ENCODE results near the gene UNC80. TPM values are rescaled to one million over a fixed set of nuclear protein-coding genes. Genes with fewer than 3 reads are reported as not detected.

The UNC80 gene
- total RNA-seq, 1 experiment from 2014 or later = 0.48 TPM

DNA sequence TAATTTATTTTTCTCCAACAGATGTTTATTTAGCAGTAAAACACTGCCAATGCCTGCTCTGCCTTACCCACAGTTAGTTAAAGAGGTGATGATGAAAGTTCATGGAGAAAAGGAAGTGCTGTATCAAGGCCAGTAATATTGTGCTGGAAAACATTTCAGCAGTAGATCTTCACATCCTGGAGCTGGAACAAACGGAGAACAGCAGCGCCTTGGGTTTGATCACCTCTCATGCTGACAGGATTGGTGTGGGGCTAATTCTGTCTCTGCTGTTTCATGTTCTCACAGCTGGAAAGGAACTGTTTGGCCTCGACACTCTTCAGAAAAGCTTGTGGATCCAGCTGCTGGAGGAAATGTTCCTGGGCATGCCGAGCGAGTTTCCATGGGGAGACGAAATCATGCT, 169.3 kb downstream of the UNC80 start (continued):
- TF ChIP-seq, protein P1, sequence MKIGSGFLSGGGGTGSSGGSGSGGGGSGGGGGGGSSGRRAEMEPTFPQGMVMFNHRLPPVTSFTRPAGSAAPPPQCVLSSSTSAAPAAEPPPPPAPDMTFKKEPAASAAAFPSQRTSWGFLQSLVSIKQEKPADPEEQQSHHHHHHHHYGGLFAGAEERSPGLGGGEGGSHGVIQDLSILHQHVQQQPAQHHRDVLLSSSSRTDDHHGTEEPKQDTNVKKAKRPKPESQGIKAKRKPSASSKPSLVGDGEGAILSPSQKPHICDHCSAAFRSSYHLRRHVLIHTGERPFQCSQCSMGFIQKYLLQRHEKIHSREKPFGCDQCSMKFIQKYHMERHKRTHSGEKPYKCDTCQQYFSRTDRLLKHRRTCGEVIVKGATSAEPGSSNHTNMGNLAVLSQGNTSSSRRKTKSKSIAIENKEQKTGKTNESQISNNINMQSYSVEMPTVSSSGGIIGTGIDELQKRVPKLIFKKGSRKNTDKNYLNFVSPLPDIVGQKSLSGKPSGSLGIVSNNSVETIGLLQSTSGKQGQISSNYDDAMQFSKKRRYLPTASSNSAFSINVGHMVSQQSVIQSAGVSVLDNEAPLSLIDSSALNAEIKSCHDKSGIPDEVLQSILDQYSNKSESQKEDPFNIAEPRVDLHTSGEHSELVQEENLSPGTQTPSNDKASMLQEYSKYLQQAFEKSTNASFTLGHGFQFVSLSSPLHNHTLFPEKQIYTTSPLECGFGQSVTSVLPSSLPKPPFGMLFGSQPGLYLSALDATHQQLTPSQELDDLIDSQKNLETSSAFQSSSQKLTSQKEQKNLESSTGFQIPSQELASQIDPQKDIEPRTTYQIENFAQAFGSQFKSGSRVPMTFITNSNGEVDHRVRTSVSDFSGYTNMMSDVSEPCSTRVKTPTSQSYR (CRISPR knock-in tag; IDR thresholded peaks at IDR 0.05) = no peak
- TF ChIP-seq, protein P2, sequence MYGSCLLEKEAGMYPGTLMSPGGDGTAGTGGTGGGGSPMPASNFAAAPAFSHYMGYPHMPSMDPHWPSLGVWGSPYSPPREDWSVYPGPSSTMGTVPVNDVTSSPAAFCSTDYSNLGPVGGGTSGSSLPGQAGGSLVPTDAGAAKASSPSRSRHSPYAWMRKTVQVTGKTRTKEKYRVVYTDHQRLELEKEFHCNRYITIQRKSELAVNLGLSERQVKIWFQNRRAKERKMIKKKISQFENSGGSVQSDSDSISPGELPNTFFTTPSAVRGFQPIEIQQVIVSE (CRISPR knock-in tag; IDR thresholded peaks at IDR 0.05; ENCODE audit: borderline replicate concordance) = no peak
- TF ChIP-seq, protein P3, sequence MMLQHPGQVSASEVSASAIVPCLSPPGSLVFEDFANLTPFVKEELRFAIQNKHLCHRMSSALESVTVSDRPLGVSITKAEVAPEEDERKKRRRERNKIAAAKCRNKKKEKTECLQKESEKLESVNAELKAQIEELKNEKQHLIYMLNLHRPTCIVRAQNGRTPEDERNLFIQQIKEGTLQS (CRISPR knock-in tag; conservative IDR thresholded peaks at IDR 0.05) = no peak
- TF ChIP-seq CBFB (CRISPR knock-in tag; IDR thresholded peaks at IDR 0.05; ENCODE audit: low read depth) (no peak), ZNF232 (CRISPR knock-in tag; IDR thresholded peaks at IDR 0.05) (no peak), KAT7 (CRISPR knock-in tag; IDR thresholded peaks at IDR 0.05; ENCODE audit: borderline replicate concordance) (no peak)

DNA sequence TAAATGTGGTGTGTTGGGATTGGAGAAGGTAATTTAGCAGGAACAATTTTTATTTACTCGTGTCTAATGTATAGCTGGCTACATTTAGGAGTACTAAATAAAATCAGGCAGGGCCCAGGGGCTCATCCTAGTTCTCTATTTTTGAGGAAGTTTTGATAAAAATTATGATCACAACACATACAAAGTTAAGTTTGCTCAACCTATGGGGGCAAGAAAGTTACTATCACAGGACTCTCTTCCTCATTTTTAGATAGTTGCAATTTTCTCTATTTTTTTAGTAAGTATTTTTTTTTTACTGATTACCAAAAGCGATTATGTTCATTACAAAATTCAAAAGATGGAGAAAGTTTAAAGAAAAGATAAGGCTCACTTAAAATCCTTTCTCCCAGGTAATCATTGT, 170.8 kb downstream of the UNC80 start:
- 0 out of 2 replicates have a peak, but pooled peaks cover 6% of the 10 kb centered on the region for H3K9me3 Mint-ChIP-seq
- H3K36me3 Mint-ChIP-seq = no peaks in the 10 kb centered on the region
- CTCF ChIA-PET = interaction anchor here (1.3 kb wide), 1 partner anchor 17 kb away, joined by 3 read pairs; no protein-coding TSS in a partner anchor
- TF ChIP-seq ZNF416 (CRISPR knock-in tag; IDR thresholded peaks at IDR 0.05) (no peak), SP1 (CRISPR knock-in tag; conservative IDR thresholded peaks at IDR 0.05) (no peak), ZNF219 (CRISPR knock-in tag; IDR thresholded peaks at IDR 0.05; ENCODE audit: borderline replicate concordance) (no peak), ZNF317 (CRISPR knock-in tag; IDR thresholded peaks at IDR 0.05; ENCODE audit: borderline replicate concordance, low read depth) (no peak), SMAD4 (CRISPR knock-in tag; IDR thresholded peaks at IDR 0.05) (no peak), NR2C2 (CRISPR knock-in tag; IDR thresholded peaks at IDR 0.05) (no peak), HMGA2 (CRISPR knock-in tag; IDR thresholded peaks at IDR 0.05) (no peak), ZNF671 (CRISPR knock-in tag; IDR thresholded peaks at IDR 0.05) (no peak), JAZF1 (CRISPR knock-in tag; IDR thresholded peaks at IDR 0.05) (no peak)
- TF ChIP-seq, protein P4, sequence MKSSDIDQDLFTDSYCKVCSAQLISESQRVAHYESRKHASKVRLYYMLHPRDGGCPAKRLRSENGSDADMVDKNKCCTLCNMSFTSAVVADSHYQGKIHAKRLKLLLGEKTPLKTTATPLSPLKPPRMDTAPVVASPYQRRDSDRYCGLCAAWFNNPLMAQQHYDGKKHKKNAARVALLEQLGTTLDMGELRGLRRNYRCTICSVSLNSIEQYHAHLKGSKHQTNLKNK (CRISPR knock-in tag; IDR thresholded peaks at IDR 0.05) = no peak
- H3K4me1 Mint-ChIP-seq = peaks cover 6% of the 10 kb centered on the region
- no peak overlapping the region for H3K4me3 Mint-ChIP-seq
- POLR2A ChIA-PET = no interaction called here
- no peaks in the 10 kb centered on the region for H3K27me3 Mint-ChIP-seq (ENCODE audit: low read depth)
- DNase-seq (ENCODE audit: low spot score) (no peak), ATAC-seq (no peak)
- no peak overlapping the region for H3K27ac Mint-ChIP-seq

DNA sequence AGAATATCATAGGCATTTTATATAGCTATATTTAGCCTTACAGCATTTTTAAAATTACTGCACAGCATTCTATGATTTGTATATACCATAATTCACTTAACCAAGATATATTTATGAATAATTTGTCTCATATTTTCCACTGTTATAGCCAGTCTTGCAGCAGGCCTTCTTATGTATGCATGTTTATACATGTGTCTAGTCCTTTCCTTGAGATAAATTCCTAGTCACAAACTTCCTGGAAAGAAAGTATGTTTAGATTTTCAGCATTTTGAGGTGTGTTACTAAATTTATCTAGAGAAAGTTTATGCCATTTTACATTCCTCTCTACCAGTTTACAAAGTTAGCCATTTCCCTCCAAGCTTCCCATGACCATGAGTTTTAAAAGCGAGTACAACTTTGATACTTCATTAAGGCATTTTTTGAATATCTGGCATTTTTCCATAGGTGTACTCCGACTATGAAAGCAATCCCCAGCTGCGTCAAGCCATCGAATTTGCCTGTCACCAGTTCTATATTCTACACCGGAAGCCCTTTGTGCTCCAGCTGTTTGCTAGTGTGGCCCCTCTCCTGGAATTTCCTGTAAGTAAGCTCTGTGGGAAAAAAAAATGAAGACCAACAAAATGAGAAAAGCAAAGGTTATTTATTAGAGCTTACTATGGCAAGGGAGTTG, 171.4 kb downstream of the UNC80 start:
- H3K27ac Mint-ChIP-seq = peak overlapping the region; percentile 71; the same call in 1 of the 2 replicates
- ATAC-seq (no peak), DNase-seq (ENCODE audit: low spot score) (no peak)
- CTCF ChIA-PET = interaction anchor here (0.6 to 1.6 kb wide), 4 partner anchors 18 to 256 kb away, joined by 3 to 8 read pairs (median 4); no protein-coding TSS in a partner anchor
- H3K9me3 Mint-ChIP-seq = 0 out of 2 replicates have a peak, but pooled peaks cover 6% of the 10 kb centered on the region
- H3K36me3 Mint-ChIP-seq = no peaks in the 10 kb centered on the region
- POLR2A ChIA-PET = interaction anchor here (0.6 kb wide), 1 partner anchor 1767 kb away, joined by 5 read pairs; no protein-coding TSS in a partner anchor
- H3K4me3 Mint-ChIP-seq = no peak overlapping the region
- H3K27me3 Mint-ChIP-seq (ENCODE audit: low read depth) = no peaks in the 10 kb centered on the region
- peaks cover 6% of the 10 kb centered on the region for H3K4me1 Mint-ChIP-seq
- TF ChIP-seq ZNF317 (CRISPR knock-in tag; IDR thresholded peaks at IDR 0.05; ENCODE audit: borderline replicate concordance, low read depth) (no peak), SMAD4 (CRISPR knock-in tag; IDR thresholded peaks at IDR 0.05) (no peak), MYBL2 (CRISPR knock-in tag; IDR thresholded peaks at IDR 0.05) (no peak), IRF2 (CRISPR knock-in tag; IDR thresholded peaks at IDR 0.05; ENCODE audit: borderline replicate concordance, low read depth) (no peak), CBFB (CRISPR knock-in tag; IDR thresholded peaks at IDR 0.05; ENCODE audit: low read depth) (no peak), RELA (CRISPR knock-in tag; IDR thresholded peaks at IDR 0.05; ENCODE audit: borderline replicate concordance) (no peak), ETV6 (CRISPR knock-in tag; IDR thresholded peaks at IDR 0.05) (no peak)
- TF ChIP-seq, protein P5, sequence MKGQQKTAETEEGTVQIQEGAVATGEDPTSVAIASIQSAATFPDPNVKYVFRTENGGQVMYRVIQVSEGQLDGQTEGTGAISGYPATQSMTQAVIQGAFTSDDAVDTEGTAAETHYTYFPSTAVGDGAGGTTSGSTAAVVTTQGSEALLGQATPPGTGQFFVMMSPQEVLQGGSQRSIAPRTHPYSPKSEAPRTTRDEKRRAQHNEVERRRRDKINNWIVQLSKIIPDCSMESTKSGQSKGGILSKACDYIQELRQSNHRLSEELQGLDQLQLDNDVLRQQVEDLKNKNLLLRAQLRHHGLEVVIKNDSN (CRISPR knock-in tag; IDR thresholded peaks at IDR 0.05) = no peak
- TF ChIP-seq, protein P6, sequence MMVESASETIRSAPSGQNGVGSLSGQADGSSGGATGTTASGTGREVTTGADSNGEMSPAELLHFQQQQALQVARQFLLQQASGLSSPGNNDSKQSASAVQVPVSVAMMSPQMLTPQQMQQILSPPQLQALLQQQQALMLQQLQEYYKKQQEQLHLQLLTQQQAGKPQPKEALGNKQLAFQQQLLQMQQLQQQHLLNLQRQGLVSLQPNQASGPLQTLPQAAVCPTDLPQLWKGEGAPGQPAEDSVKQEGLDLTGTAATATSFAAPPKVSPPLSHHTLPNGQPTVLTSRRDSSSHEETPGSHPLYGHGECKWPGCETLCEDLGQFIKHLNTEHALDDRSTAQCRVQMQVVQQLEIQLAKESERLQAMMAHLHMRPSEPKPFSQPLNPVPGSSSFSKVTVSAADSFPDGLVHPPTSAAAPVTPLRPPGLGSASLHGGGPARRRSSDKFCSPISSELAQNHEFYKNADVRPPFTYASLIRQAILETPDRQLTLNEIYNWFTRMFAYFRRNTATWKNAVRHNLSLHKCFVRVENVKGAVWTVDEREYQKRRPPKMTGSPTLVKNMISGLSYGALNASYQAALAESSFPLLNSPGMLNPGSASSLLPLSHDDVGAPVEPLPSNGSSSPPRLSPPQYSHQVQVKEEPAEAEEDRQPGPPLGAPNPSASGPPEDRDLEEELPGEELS (CRISPR knock-in tag; IDR thresholded peaks at IDR 0.05) = no peak
- TF ChIP-seq, protein P4 (CRISPR knock-in tag; IDR thresholded peaks at IDR 0.05) = no peak
- TF ChIP-seq, protein P7, sequence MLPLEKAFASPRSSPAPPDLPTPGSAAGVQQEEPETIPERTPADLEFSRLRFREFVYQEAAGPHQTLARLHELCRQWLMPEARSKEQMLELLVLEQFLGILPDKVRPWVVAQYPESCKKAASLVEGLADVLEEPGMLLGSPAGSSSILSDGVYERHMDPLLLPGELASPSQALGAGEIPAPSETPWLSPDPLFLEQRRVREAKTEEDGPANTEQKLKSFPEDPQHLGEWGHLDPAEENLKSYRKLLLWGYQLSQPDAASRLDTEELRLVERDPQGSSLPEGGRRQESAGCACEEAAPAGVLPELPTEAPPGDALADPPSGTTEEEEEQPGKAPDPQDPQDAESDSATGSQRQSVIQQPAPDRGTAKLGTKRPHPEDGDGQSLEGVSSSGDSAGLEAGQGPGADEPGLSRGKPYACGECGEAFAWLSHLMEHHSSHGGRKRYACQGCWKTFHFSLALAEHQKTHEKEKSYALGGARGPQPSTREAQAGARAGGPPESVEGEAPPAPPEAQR (CRISPR knock-in tag; IDR thresholded peaks at IDR 0.05) = no peak

Data from WTC11 (cell line).